ENCODE measurements around the gene HAAO.

DNA sequence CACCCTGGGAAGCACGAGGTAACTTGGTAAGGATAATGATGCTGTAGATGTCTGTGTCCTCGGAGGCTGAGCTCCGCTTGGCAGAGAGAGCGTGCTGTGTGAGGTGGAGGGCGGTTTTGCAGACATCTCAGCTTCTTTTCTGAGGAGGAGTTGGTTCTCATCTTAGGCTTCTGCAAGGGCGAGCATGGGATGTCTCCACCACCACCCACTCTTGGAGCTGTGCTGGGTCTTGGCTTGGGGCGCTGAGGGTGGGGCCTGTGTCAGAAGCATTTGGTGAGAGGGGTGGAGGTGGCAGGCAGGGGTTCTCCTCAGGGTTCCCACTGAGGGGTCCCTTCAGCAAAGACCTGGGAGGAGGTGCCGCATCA lies 37.6 kb downstream of the HAAO start:
- TF ChIP-seq EZH2 (IDR thresholded peaks at IDR 0.05; ENCODE audit: insufficient read depth, poor library complexity, severe bottlenecking), result no peak
- TF ChIP-seq EZH2phosphoT487 (IDR thresholded peaks at IDR 0.05; ENCODE audit: insufficient read depth, low read depth), result no peak
